Stimulated activated CD8-positive, alpha-beta memory T cell treated with anti-CD3 and anti-CD28 coated beads, Interleukin-4, amount 100 ng/mL, for 4 hours (primary cell): ENCODE data around the gene DAZ3.
"Not testable (repeated sequence)": the region's sequence is repeated elsewhere in the genome, so short reads cannot be mapped to it uniquely, and the experiment has no call there.

Source experiments
- DNase-seq, 2 donors: peaks; one replicate each; pipeline ENCODE4 v3.0.0-alpha.2; 2020; ENCODE audit warnings: low read depth in 2 of 2, low spot score in 1 of 2

The DAZ3 gene

GRCh38 chrY:24813293-24813692, at the start of gene DAZ3:
Gene DAZ3 (minus strand): TSS chrY:24813393. CDS start chrY:24813185, 208 bp downstream.
- DNase-seq = not testable (repeated sequence)

- not testable (repeated sequence) for DNase-seq
Observed at GRCh38 chrY:24833619-24834018, 20.4 kb upstream of the DAZ3 start, which contains the start of gene DAZ4. Gene DAZ4 (plus strand): TSS chrY:24833919. CDS start chrY:24834127, 208 bp downstream.

- not testable (repeated sequence) for DNase-seq
Observed at GRCh38 chrY:24825069-24825468, 11.9 kb upstream of the DAZ3 start.

- not testable (repeated sequence) for DNase-seq
Observed at GRCh38 chrY:24824184-24824879, 11.1 kb upstream of the DAZ3 start.

GRCh38 chrY:24821836-24822235, 8.6 kb upstream of the DAZ3 start:
- DNase-seq = not testable (repeated sequence)
